GM12874 (cell line): Measurements from ENCODE around the gene LTBR.

Source experiments
- CTCF ChIP-seq: IDR thresholded peaks from 2 replicates; pipeline ENCODE4 v1.5.1; 2011; ENCODE audit warnings: low read depth, mild to moderate bottlenecking, control low read depth, low read length, moderate library complexity; ENCODE audit not compliant: insufficient read depth

LTBR gene

GRCh38 chr12:6423267-6424007 lies 39.5 kb downstream of the LTBR start:
- TF ChIP-seq CTCF, result peak; percentile 76

- no peak for TF ChIP-seq CTCF
These were observed 40.0 kb downstream of the LTBR start for GRCh38 chr12:6424008-6424347.

GRCh38 chr12:6424866-6425265 lies 40.9 kb downstream of the LTBR start:
- no peak for TF ChIP-seq CTCF

- no peak for TF ChIP-seq CTCF
These were observed 41.9 kb downstream of the LTBR start for GRCh38 chr12:6425590-6426531.

GRCh38 chr12:6426882-6427671 lies 43.1 kb downstream of the LTBR start:
- no peak for TF ChIP-seq CTCF

- no peak for TF ChIP-seq CTCF
These were observed 44.4 kb downstream of the LTBR start for GRCh38 chr12:6428326-6428725.
